ENCODE results near the gene EVX1.

DNA sequence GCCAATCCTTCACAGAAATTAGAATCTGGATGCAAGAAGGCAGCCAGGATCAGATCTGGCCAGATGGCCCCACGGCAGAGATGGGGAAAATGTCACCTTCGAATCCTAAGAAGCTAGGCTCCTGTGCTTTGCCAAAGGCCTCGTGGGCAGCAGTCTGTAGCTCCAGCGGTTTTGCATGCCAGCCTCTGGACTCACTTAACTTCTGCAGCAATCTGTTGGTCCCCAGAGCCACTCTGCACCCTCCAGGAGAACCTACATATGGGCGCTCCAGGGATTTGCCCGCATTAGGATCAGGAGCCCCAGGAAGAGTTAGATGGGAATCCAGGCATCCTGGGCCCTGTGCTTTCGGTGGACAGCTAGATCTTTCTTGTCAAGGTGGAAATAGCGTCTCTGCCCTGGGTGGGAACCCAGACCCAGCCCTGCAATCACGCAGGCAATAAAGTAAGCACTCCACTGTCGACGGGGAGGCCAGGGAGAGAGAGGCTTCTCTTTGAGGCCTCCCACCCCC, 32.6 kb upstream of the EVX1 start:
- no peak for TF ChIP-seq CTCF (IDR thresholded peaks at IDR 0.05)
- TF ChIP-seq POLR2A (IDR thresholded peaks at IDR 0.05): no peak

Data from body of pancreas (tissue), 4 donors.